Measurements from ENCODE around the gene AFAP1L1.

AFAP1L1 gene

DNA sequence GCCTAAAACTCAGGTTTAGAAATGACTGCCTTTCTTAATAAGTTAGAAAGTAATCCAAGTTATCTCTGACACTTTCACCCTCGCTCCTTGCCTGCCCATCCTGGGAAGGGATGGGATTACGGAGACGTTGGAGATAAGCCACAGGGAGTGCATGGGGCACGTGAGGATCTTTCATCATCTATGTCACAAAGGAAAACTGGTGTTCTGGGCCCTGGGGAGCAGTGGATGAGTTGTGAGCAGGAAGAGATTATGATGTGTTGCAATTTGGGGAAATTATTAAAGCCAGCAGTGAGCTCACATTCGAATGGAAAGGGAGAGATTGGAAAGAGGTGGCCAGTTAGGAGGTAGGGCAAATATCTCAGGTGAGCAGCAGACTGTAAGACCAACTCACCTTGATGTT, 12.8 kb downstream of the AFAP1L1 start:
- DNase-seq (ENCODE audit: low read depth), result no peak

DNA sequence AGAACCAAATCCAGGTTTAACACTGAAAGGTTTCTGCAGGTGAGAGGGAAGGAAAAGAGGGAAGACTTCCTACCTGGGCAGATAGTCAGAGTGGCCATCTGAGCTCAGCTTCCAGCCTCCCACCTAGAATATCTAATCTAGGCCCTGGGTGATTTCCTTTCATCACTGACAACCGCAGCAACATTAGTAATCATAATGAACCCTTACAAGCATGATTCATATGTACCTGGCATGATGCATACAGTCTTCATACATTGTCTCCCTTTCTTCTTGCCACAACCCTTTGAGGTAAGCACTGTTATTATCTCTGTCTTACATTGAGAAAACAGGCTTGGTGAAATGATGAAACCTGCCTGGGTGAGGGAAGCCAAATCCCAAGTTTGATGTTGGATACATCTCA, 13.5 kb downstream of the AFAP1L1 start:
- no peak for DNase-seq (ENCODE audit: low read depth)

DNA sequence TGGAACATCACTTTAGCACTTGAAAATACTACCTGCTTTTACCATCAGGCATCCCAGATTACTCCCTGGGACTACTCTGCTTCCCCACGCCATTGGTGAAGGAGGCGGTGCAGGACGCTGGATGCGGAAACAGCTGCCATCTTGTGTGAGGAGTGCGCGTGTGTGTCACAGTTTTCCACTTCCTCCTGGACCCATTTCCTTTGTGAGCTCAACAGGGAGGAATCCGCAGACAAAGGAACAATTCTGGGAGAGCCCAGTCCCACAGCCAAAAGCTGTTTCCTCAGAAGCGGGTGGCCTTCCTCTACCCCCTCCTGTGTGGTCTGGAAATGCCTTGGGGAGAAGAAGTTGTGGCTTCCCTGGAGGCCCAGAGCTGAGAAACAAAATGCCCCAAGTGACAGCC, 16.8 kb downstream of the AFAP1L1 start:
- no peak for DNase-seq (ENCODE audit: low read depth)

DNA sequence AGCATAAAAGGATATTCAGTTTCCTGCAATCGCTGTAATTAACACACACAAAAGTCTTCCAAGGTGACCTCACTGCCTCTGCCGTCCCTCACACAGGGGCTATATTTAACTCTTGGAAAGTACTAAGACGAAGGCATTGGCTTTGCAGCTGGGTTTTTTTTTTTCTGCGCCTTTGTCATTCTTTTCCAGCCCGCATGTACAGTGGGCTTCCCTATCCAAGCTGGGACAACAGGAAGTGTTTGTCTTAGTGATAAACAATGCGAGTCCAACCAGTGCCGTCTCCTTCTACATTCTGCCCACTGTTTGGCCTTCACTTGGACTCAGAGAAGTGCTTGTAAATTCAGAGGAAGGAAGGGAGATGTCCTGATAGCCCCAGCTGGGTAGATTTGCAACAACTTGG, 17.6 kb downstream of the AFAP1L1 start:
- no peak for DNase-seq (ENCODE audit: low read depth)

DNA sequence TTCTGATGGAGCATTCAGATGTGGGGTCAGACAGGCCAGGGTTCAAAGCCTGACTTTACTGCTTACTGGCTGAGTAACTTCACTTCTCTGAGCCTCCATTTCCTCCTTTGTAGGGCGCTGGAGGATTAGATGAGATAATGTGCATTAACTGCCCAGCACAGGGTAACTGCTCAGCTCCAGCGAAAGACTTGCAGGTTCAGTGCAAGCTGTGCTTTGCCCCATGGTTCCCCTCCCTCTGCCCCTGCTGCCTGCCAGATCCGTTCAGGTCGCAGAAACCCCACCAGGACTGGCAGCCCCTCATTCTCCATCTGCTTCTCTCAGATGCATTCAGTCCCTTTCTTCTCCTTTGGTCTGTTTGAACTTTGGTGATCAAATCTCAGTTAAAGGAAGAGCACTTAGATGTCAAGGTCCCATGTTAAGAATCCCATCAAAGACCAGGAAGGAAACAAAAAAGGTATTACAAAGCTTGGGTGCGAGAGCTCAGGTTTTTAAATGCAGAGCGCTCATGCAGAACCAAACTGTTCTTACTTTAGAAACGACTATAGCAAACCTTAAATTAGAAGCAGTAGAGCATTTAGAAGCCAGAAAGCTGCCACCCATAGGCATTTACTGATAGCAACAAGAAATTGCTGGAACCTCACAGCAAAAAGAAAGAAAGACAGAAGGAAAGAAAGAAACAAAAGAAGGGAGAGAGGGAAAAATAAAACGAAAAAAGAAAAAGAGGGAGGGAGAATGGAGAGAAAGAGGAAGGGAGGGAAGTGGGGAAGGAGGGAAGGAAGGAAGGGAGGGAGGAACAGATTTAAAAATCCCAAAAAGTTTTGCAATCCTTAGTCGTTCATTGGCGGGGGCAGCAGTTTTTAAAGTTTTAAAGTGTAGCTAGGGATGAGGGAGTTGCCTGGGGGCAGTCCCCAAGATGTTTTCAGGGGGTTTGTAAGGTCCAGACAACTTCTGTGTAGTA, 23.5 kb downstream of the AFAP1L1 start:
- no peak for DNase-seq (ENCODE audit: low read depth)

DNA sequence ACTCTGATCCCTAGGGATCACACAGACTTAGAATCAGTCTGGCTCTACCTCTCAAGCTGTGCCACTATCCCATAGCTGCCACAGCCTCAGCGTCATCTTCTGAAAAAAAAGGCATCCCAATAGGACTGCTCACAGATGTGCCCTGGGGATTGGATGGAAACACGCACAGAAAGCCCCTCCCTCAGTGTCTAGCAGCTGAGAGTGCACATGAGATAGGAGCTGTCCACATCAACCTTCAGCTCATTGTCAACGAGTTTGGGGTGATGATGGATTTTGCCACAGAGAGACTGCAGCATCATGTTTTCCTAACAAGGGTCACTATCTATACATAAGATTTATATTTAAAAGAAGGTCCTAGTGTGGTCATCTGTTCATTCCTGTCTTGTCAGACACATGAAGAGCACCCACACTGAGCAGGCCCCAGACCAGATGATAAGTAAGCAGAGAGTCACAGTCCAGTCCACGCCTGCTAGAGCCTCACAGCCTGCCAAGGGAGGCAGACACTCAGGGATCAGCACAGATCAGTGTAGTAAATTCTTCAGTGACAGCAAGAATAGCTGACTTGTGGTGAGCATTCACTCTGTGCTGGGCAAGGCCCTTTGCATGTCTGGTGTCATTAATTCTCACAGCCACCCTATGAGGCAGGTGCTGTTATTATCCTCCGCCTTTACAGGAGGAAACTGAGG, 25.8 kb downstream of the AFAP1L1 start:
- DNase-seq (ENCODE audit: low read depth), result no peak

DNA sequence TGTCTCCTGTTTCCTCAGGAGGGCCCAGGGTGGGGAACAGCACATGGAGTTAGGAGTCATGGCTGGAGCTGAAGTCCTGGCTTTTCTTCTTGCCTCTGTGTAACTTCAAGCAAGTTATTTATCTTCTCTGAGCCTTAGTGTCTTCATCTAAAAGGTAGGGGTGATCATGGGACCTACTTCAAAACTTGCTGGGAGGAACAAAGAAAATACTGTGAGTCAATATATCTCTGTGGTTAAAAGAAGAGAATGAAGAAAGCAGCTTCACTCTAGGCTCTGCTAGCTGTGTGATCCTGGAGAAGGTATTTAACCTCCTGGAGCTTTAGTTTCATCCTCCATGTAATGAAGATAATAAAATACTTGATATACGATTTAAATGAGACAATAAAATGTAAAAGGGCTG, 26.5 kb downstream of the AFAP1L1 start:
- no peak for DNase-seq (ENCODE audit: low read depth)

DNA sequence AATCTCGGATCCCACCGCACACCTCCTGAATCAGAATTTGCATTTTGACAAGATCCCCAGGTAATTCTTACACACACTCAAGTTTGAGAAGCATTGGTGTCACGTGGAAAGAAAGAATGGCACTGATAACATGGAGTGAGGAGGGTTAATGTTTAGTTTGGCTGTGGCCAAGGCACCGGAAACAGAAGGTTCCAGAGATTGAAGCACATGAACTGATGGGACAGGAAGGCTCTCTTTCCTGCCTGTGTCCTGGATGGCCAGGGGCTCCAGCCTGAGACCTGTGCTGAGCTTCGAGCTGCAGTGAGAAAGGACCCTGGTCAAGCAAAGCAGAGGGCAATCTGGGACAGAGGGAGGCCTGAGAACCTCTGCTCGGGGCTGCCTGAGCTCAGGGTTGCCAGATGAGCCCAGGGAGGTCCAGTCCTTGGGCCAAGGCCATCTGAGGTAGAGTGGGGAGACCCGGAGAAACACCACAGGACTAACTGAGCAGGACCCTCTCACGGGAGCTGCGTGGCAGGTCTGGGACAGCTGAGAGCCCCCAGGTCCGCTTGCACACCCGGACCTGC, 27.3 kb downstream of the AFAP1L1 start:
- DNase-seq (ENCODE audit: low read depth), result no peak

DNA sequence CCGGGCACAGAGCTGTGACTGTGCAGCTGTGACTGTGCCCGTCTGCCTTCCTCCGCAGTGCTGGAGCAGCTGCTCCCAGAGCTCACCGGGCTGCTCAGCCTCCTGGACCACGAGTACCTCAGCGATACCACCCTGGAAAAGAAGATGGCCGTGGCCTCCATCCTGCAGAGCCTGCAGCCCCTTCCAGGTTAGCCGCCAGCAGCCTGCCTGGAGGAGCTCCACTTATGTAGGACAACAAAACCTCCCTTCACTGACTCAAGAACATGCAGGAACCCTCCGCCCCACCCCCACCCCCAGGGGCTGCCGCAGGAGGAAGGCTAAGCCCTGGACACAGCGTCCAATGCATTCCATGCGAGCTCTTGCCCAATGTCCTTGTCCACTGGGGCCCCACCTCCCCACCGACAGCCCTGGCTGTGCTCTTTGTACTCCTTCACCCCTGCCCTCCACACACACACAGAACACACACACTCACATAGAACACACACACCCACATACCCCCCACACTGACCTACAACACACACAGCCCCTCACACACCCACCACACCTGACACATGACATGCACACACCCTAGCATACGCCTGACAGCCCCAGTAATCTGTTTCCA, 27.9 kb downstream of the AFAP1L1 start:
- no peak for DNase-seq (ENCODE audit: low read depth)

DNA sequence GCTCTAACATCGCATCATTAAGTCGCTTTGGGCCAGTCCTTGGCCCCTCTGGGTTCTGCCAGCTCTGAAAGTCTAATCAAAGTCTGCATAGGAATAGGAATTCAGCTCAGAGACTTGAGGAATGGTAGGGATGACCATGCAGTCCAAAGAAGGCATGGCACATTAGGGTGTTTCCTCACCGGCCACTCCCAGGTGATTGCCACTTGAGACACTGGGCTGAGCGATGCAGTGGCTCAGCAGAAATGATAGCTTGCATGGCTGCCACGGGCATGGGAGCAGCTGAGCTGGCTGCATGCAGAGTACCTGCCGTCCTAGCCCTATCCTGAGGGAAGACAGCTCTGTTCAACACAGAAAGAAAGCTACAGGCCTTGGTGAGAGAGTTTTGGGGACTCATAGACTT, 28.8 kb downstream of the AFAP1L1 start:
- no peak for DNase-seq (ENCODE audit: low read depth)

DNA sequence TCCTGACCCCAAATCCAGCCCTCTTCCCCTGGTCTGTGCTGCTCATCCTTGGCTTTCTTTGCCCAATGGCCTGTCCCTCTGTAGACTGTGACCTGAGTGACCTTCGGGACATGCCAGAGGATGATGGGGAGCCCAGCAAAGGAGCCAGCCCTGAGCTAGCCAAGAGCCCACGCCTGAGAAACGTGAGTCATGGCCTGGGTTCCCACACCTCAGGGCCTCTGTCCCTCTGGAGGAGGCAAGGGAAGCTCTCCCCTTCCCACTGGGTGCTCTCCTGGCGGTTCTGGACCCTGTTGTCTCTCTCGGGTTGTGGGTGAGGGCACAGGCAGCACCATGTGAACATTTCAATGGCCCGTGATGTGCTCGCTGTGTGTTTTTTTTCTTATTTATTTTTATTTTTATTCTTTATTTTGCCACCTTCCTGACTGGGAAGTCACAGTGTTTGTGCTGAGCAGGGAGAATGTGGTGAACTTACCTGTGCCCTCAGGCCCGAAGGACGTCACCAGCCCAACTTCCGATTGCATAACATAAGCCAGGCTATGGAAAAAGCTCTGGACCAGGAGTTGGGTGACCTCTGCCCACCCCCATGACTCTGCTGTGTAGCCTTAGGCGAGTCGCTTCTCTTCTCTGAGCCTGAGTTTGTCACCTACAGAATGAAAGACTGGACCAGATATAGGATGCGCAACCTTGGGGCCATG, 29.5 kb downstream of the AFAP1L1 start:
- DNase-seq (ENCODE audit: low read depth), result no peak

DNA sequence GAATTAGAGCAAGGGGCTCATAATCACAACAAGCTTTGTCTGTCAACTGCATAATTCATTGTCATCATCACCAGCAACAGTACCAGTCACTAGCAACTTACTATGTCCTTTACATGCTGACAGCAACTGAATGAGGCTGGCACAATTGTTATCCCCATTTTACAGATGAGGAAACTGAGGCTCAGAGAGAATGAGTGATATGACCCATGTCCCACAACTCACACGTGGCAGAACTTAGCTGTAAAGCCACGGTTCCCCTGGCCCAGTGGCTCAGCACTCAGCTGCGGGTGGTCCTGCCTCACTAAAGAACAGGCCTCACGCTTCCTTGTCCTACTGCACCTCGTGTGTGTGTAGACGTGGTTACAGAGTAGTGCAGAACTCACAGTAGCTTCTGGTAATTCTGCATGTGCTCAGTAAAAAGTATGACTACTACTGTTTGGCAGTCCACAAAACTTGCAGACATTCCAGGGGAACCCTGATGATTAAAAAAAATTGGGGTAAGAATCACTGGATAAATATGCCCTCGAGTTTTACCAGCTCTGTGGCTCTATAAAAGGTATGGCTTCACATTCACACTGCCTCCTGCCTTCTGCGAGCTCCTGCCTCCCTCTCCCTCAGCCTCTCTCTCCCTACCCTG, 30.2 kb downstream of the AFAP1L1 start:
- DNase-seq (ENCODE audit: low read depth), result no peak

DNA sequence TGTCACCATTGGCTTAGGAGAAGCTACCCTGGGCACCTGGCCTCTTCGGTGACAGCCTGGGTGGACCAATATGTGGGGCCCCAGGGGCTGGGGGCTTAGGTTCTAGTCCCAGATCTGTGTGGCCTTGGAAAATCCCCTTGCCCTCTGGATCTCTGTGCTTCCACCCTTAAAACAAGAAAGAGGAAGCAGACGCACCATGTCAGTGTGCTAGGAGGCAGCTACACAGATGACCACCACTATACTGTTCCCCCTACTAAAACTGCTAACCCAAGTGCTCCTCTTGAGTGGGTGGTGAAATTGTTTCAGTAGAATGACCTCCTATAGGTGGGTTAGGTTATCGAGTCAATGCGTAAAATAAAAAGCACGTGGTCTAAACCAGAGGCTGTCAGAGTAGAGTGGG, 31.0 kb downstream of the AFAP1L1 start:
- DNase-seq (ENCODE audit: low read depth), result no peak

DNA sequence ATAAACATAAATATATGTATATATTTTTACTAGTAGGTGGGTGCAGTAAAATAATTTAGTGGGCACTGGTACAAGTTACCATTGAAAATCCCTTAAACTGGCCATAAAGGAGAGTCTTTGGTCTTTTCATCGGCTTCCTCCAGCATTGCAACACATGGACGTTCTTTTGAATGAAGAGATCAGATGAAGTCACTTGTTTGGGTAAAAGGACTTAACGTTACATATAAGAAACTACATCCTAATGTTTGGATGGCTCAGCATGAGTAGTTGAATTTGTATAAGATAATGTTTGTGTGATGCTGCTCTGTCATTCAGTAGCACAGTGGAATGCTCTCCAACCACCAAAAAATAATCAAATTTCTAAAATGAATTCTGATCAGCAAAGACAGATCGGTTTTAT, 31.6 kb downstream of the AFAP1L1 start:
- no peak for DNase-seq (ENCODE audit: low read depth)

DNA sequence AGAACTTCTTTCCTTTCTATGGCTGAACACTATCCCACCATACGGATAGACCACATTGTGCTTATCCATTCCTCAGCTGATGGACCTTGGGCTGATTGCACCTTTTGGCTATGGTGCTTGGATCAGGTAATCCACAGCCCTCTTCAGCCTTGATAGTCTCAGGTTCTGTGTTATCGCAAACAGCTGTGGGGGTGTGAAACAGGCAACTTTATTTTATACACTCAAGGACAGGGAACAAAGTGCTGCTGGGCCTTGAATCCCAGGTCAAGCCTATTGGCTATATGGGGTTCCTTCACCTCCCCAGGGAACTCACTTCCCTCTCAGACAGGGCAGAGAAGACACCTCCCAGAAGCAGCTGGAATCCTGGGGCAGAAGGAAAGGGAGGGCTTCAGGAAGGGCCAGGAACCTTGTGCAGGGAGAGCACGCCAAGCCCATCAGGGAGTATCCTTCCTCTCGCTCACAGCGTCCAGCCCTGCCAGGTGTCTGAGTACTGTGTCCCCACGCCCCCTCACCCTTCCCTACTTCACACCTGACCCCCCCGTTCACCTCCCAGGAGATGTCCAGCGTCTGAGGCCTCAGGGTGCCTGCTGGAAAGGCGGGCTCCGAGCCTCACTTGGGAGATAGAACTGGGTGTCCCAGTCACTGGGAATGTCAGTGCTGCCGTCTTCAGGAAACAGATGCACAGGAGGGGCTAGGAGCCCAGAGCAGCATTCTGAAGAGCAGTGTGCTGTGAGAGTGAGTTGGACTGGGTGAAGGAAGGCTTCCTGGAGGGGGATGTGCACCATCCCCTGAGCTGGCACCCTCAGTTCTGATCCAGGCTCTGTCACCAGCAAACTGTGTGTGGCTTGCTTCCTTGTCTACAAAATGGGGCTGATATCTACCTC, 32.8 kb downstream of the AFAP1L1 start:
- no peak for DNase-seq (ENCODE audit: low read depth)

DNA sequence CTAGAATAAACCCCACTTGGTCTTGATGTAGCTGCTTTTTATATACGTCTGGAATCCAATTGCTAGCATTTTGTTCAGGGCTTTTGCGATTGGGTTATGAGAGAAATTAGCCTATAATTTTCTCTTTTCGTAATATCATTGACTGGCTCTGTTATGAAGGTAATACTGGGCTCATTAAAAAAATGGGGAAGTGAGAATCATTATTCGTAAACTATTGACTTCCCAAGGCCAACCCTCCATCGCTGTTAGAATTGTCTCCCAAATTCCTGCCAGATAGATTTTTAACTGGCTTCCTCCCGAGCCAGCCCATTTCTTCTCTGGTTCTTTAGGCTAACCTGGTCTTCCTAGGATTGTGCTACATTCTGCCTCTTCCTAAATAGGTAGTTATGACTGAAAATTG, 37.7 kb downstream of the AFAP1L1 start:
- no peak for DNase-seq (ENCODE audit: low read depth)

DNA sequence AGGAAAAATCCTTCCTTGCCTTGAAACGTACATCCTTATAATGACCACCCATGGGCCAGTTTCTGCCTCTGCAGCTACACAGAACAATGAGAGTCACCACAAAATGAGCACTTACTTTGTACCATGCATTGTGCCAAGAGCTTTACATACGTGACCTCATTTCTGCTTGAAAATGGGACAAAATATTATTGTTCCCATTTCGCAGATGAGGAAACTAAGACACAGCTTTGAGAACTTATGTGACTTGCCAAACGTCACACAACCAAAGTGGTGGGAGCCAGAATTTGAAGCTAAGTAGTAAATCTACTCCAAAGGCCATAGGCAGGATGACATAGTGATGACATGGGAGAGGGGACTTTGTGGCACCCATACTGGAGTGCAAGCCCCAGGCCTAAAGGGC, 38.8 kb downstream of the AFAP1L1 start:
- no peak for DNase-seq (ENCODE audit: low read depth)

DNA sequence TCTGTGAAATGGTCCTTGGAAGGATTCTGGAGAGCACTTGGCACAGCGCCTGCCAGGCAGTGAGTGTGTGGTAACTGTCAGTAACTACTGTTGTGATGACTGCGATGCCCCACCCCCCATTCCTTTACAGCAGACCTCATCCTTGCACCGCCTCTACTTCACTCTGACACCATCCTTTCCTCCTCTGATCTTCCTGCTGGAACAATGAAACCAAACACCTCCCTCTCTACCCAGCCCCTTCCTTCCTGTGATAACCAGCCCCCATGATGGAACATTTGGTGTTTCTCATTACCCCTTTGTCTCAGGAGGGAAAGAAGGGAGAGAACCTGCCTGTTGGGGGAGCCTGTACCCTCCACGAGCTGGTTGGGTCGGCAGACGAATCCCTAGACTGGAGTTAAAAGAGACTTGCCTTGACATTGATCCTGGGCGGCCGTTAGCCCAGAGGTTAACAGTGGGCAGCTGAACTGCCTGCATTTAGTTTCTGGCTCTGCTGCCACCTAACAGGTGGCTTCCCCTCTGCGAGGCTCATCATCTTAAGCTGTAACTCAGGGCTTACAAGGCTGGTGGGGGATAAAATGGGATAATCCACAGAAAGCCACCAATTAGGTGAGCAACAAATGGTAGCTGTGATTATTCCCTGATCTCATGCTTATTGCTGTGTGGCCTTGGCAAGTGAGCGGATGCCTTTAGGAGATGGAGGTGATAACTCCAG, 39.4 kb downstream of the AFAP1L1 start:
- no peak for DNase-seq (ENCODE audit: low read depth)

DNA sequence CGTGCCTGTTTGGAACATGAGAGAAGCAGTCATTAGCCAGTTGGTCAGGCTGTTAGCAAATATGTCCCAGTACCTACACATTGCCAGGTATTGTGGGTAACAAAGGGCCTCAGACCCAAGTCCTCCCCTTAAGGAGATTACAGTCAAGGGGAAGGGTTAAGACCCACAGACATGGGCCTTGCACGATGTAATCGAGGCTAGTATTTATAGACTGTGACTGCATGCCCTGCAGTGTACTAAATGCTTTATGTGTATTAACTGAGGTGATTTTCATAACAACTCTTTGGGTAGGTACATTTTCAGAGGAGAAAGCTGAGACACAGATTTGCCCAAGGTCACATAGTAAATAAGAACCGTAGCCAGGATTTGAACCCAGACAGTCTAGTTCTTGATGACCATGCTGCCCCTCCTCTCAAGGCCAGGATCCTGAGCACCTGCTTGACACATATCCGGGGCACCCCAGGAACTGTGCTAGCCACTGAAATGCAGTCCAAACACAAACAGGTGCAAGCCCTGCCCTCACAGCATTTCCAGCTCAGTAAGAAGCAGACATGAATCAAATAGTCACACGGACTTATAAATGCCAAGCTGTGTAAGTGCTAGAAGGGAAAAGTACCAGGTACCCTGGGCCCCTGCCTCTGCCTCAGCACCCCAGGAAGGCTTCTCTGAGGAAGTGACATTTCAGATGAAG, 41.6 kb downstream of the AFAP1L1 start:
- no peak for DNase-seq (ENCODE audit: low read depth)

Data from HS-27A (cell line).